ENCODE results near the gene CEMIP. TPM values are rescaled to one million over a fixed set of nuclear protein-coding genes. Genes with fewer than 3 reads are reported as not detected.

Gene CEMIP
- total and polyA plus RNA-seq, 2 of the 8 experiments (the other 6 are each of a cell fraction or from before 2014, with no cell fraction given) = 0.11 to 0.60 TPM

DNA sequence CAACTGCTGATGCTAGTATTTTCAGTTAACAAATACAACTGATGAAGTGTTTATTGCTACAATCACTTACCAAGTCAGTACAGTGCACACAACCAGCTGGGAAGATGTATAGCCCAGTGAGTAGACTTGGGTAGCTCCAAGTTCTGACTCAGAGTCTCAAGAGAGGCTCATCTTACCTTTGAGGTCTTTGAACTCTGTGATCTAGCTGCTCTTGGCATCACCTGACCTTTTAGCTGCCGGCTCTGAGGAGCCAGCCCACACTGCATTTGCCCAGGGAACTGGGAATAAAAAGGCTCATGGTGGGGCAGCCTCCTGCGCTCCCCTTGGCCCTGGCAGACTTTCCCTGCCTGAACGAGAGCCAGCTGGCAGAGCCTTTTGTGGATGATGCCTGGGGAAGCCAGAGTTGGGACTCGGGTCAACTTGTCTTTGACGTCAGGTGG is 82.6 kb downstream of the CEMIP start:
- Histone ChIP-seq H3K27ac (ENCODE audit: low read depth, low read length) (no peak overlapping the region), H3K4ac (replicated peaks; ENCODE audit: insufficient read length, low read depth, low read length) (no peak overlapping the region), H4K8ac (ENCODE audit: extremely low read depth, insufficient read depth, low read length) (no peak overlapping the region), H3K27me3 (replicated peaks in 1 of 4; ENCODE audit: control insufficient read depth in 3 of 4, extremely low read depth in 1 of 4, insufficient read depth in 3 of 4, low read length in 3 of 4) (no peaks in the 10 kb centered on the region; a peak in 2 of 7 replicates), H3K4me1 (replicated peaks in 1 of 4; ENCODE audit: control insufficient read depth in 3 of 4, insufficient read depth in 4 of 4, low read length in 3 of 4) (peaks cover 3 to 16% (median 10%) of the 10 kb centered on the region in 4 experiments), H2BK20ac (ENCODE audit: low read length) (no peak overlapping the region), H2BK15ac (ENCODE audit: low read length) (no peak overlapping the region), H2BK5ac (ENCODE audit: low read depth, low read length) (no peak overlapping the region), H3K18ac (ENCODE audit: extremely low read depth, low read length) (no peak overlapping the region), H2BK12ac (ENCODE audit: low read depth, low read length) (no peak overlapping the region), H4K5ac (ENCODE audit: insufficient read length, low read depth, low read length) (no peak overlapping the region), H2AK5ac (ENCODE audit: low read depth, low read length) (no peak overlapping the region), H4K20me1 (replicated peaks in 1 of 2; ENCODE audit: control insufficient read depth in 1 of 2, insufficient read depth in 2 of 2, low read length in 2 of 2) (no peaks in the 10 kb centered on the region), H3K4me2 (ENCODE audit: insufficient read depth in 1 of 2, low read depth in 2 of 2, low read length in 2 of 2) (no peak overlapping the region), H3K4me3 (ENCODE audit: extremely low read depth in 1 of 4, insufficient read depth in 2 of 4, low read depth in 3 of 4, low read length in 4 of 4) (no peak overlapping the region), H2AFZ (ENCODE audit: low read length) (no peak overlapping the region), H3K23ac (ENCODE audit: insufficient read length) (no peak overlapping the region), H3K9ac (replicated peaks in 1 of 4; ENCODE audit: extremely low read depth in 1 of 4, low read depth in 3 of 4, low read length in 3 of 4) (no peak overlapping the region), H2BK120ac (replicated peaks; ENCODE audit: low read depth, low read length) (no peak overlapping the region), H3K36me3 (ENCODE audit: control insufficient read depth in 2 of 4, insufficient read depth in 4 of 4, low read length in 3 of 4) (no peaks in the 10 kb centered on the region), H3K9me3 (ENCODE audit: insufficient read depth in 2 of 2, low read depth in 1 of 2, low read length in 1 of 2) (no peaks in the 10 kb centered on the region), H3K79me1 (ENCODE audit: low read depth, low read length) (no peaks in the 10 kb centered on the region), H3K79me2 (ENCODE audit: control insufficient read depth in 1 of 2, insufficient read depth in 2 of 2, low read length in 2 of 2) (no peaks in the 10 kb centered on the region), H4K91ac (replicated peaks; ENCODE audit: insufficient read length, low read length) (no peak overlapping the region), H3K56ac (replicated peaks; ENCODE audit: insufficient read length, low read depth, low read length) (no peak overlapping the region), H3K23me2 (ENCODE audit: low read depth, low read length) (no peaks in the 10 kb centered on the region; the same call in 1 of the 2 replicates), H3K14ac (ENCODE audit: insufficient read length) (no peak overlapping the region)
- no peak for FAIRE-seq
- DNase-seq (ENCODE audit: low read depth in 1 of 2, low spot score in 2 of 2) = no peak
- POLR2A ChIA-PET (ENCODE audit: partially characterized antibody) = no interaction called here
- 96% methylated on average over 5 of the region's 5 CpGs; no CpG with 5 or more reads in 1 of the 2 experiments for WGBS, 2 experiments (ENCODE audit: extremely low coverage in 1 of 2, insufficient coverage in 1 of 2, insufficient read length in 1 of 2, insufficient replicate concordance in 2 of 2, low coverage in 1 of 2, low lambda C conversion rate in 2 of 2, missing lambda C conversion rate in 1 of 2)
- TF ChIP-seq KDM5A (IDR thresholded peaks at IDR 0.05; ENCODE audit: low read length) (no peak), EP300 (IDR thresholded peaks at IDR 0.05; ENCODE audit: borderline replicate concordance in 1 of 2, low read depth in 2 of 2, low read length in 2 of 2) (no peak), GABPA (IDR thresholded peaks at IDR 0.05; ENCODE audit: borderline replicate concordance, insufficient read depth, low read length) (no peak), FOSL1 (IDR thresholded peaks at IDR 0.05; ENCODE audit: insufficient read depth, low read depth, low read length) (no peak), CBX8 (IDR thresholded peaks at IDR 0.05; ENCODE audit: borderline replicate concordance, low read depth, low read length) (no peak), TBP (IDR thresholded peaks at IDR 0.05; ENCODE audit: low read depth, low read length) (no peak)
- TF ChIP-seq, protein P1, sequence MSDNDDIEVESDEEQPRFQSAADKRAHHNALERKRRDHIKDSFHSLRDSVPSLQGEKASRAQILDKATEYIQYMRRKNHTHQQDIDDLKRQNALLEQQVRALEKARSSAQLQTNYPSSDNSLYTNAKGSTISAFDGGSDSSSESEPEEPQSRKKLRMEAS (IDR thresholded peaks at IDR 0.05) = no peak
- CTCF ChIA-PET (ENCODE audit: partially characterized antibody) = interaction anchor here (0.8 to 1.8 kb wide), 7 partner anchors 12 to 108 kb away, joined by 4 to 6 read pairs (median 5); partner anchors contain the start of gene CEMIP
